IPS DF 6.9 (cell line): ENCODE results near the gene NABP1.

Experiments
- DNase-seq: peaks from one replicate; pipeline ENCODE4 v3.0.0-alpha.2; 2013; ENCODE audit warnings: low read depth, low spot score
- H3K27ac ChIP-seq: one replicate; pipeline ENCODE4 v1.5.1; 2013; ENCODE audit warnings: low read length, control low read depth
- H3K27me3 ChIP-seq: 2 replicates; pipeline ENCODE4 v1.6.1; 2013; ENCODE audit warnings: mild to moderate bottlenecking, low read length; ENCODE audit not compliant: control insufficient read depth, insufficient read depth
- H3K36me3 ChIP-seq: 2 replicates; pipeline ENCODE4 v1.6.1; 2013; ENCODE audit warnings: low read length; ENCODE audit not compliant: control insufficient read depth, insufficient read depth
- H3K4me1 ChIP-seq: 2 replicates; pipeline ENCODE4 v1.6.1; 2013; ENCODE audit warnings: low read length; ENCODE audit not compliant: control insufficient read depth, insufficient read depth
- H3K4me3 ChIP-seq: 2 replicates; pipeline ENCODE4 v1.5.1; 2013; ENCODE audit warnings: mild to moderate bottlenecking, low read length
- H3K9me3 ChIP-seq: 2 replicates; pipeline ENCODE4 v1.6.1; 2013; ENCODE audit warnings: low read length, inconsistent platforms; ENCODE audit not compliant: control insufficient read depth, insufficient read depth
- WGBS: extraction: QIAGEN DNeasy Blood & Tissue Kit; methylation state at CpG from one replicate; pipeline ENCODE4 v1.1.7; 2013; ENCODE audit warnings: mixed read lengths, missing lambda C conversion rate; ENCODE audit not compliant: insufficient read length, insufficient coverage; 5-methylcytosine and 5-hydroxymethylcytosine counted together

The NABP1 gene

DNA sequence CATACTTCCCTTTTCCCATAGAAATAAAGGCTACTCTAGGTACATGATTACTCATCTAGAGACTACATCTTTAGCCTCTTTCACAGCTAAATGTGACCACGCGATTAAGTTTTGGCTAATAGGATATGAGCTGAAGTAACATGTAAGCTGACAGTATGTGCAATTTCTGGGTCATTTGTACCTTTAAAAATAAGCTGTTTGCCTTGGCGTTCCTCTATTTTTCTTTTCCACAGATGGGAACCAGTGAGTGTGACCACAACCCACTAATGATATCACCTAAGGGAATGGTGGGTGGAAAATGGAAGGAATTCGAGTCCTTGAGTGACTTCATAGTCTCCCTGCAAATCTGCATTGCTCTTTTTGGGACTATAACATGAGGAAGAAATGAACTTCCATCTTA is 11.7 kb upstream of the NABP1 start:
- no peak for DNase-seq
- Histone ChIP-seq H3K4me1 (no peaks in the 10 kb centered on the region), H3K9me3 (no peaks in the 10 kb centered on the region), H3K27ac (no peak overlapping the region), H3K4me3 (no peak overlapping the region), H3K27me3 (no peaks in the 10 kb centered on the region), H3K36me3 (no peaks in the 10 kb centered on the region)
- no CpG with 5 or more reads among the region's 4 CpGs for WGBS

DNA sequence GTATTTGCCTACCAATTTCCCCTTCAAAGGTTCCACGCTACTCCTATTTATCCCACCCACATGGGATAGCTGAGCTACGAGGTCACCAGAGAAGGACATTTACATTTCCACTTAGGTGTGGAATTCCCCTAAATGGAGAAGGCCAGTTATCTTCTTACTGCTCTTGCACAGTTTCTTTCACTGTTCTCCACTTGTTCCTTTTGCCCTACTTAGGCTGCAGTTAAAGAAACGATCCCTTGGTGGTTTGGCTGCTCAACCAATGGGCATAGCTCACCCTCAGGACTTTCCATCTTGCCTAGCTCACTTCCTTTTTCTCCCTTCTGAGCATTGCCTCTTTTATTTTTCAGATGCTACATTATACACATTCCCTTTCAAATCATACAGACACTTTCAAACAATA is 11.2 kb upstream of the NABP1 start:
- H3K4me3 ChIP-seq, result no peak overlapping the region
- no peak for DNase-seq
- WGBS, result no CpG with 5 or more reads among the region's 3 CpGs
- no peaks in the 10 kb centered on the region for H3K9me3 ChIP-seq
- no peaks in the 10 kb centered on the region for H3K27me3 ChIP-seq
- H3K27ac ChIP-seq, result no peak overlapping the region
- no peaks in the 10 kb centered on the region for H3K36me3 ChIP-seq
- no peaks in the 10 kb centered on the region for H3K4me1 ChIP-seq

DNA sequence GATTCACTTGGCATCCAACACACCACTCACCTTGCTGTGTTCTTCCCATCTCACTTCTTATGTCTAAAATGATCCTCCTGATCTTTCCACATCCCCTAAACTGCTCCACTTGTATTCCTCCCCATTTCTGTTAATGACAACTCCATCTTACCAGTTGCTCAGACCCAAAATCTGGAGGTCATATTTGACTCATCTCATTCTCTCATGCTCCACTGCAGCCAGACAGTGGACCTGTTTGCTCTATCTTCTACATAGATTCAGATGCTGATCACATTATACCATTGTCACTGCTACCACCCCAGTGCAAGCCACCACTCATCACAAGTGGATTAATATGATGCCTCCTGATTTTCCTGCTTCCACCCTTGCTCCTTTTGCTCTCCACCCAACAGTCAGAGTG is 7.9 kb upstream of the NABP1 start:
- Histone ChIP-seq H3K4me3 (no peak overlapping the region), H3K27ac (no peak overlapping the region), H3K27me3 (no peaks in the 10 kb centered on the region), H3K9me3 (no peaks in the 10 kb centered on the region), H3K4me1 (no peaks in the 10 kb centered on the region), H3K36me3 (no peaks in the 10 kb centered on the region)
- no peak for DNase-seq

DNA sequence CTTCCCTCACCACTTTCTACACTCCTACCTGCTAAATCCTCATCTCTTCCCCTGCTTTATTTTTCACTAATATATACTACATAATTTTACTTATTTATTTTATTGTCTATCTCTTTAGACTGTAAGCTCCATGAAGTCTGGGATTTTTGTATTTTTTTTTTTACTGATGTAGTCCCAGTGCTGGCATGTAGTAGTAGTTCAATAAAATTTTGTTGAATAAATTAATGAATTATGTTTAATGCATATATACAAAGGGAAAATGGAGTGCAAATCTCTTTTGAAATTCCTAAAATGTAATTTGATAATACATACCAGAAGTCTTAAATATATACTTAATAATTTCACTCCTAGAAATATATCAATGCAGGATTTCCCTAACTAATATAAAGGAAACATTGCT is 7.1 kb upstream of the NABP1 start:
- Histone ChIP-seq H3K36me3 (no peaks in the 10 kb centered on the region), H3K4me3 (no peak overlapping the region), H3K27me3 (no peaks in the 10 kb centered on the region), H3K4me1 (no peaks in the 10 kb centered on the region), H3K9me3 (no peaks in the 10 kb centered on the region), H3K27ac (no peak overlapping the region)
- DNase-seq, result no peak

DNA sequence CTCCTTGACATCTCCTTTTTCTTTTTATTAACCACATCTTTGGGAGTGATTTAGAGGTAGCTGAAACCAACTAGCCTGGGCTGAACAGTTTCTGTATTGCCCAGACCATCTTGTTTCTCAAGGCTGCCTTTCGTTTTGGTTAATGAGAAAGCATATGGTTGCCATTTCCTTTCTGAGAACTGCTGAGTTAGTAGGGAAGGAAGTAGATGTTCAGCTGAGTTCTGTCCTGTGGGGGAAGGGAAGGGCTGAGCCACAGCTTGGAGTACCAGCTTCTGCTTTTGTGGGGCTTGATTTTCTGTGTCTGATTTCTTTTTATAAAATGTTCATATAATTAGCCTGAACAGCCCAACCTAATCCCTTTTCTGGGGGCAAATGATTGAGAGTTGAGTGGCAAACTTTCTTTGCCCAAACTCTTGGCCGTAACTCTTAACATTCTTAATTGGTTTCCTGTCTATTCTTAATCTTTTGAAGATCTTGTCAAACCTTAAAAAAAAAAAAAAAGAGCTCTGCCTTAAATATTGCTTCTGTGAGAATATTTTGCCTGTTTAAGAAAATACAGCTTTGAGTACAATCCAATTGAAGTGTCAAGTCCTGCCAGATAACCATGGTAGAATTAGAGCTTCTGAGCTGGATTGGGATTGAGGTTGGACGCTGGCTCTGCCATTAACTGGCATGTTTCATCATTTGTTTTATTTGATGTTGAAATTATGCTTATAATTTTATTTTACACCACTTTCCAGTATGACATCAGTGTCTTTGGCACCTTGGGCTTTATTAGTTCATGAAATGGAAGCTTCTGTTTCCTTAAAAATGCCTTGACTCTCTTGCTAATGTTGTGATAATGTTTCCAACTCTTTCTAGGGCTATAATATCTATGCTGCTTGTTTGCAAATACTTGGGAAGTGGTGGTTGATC is 1.9 kb upstream of the NABP1 start:
- H3K9me3 ChIP-seq, result no peaks in the 10 kb centered on the region
- DNase-seq, result no peak
- no peak overlapping the region for H3K27ac ChIP-seq
- H3K27me3 ChIP-seq, result no peaks in the 10 kb centered on the region
- WGBS, result no CpG with 5 or more reads among the region's 3 CpGs
- no peaks in the 10 kb centered on the region for H3K36me3 ChIP-seq
- H3K4me1 ChIP-seq, result no peaks in the 10 kb centered on the region
- no peak overlapping the region for H3K4me3 ChIP-seq

DNA sequence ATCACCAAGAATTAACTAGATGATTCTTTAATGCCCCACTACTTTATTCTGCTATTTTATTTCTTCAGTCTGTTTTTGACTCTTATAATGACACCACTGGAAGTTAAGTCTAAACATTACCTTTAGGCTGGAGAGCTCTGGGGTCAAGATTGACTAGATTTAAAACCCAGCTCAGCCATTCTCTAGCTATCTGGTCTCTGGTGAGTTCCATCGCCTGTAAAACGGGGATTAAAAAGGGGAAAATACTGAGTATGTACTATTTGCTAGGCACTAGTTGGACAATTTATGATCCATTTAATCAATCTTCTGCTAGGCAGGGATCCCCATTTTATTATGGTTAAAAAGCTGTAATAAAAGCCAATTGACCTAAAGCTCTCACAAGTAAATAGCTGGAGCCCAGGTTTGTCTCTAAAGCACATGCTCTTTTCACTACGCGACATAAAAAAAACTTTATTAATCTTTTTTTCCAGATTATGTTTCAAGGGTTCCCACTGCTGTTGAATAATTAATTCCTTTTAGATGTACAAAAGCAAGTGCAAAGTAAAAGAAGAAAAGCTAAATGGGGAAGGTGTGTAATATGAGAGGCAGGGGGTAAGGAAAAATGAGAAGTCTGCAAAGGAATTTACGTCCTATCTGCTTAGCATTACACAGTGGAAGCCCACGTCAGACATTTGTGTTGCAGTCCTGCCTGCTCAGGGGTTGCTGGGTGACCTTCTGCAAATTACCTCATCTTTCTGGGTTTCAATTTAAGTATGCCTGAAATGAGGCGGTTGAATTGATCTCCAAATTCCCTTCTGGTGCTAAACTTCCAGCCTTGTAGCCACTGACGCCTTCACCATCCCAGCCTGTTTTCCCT is 918 bp upstream of the NABP1 start:
- no peaks in the 10 kb centered on the region for H3K4me1 ChIP-seq
- no peaks in the 10 kb centered on the region for H3K9me3 ChIP-seq
- no peak overlapping the region for H3K27ac ChIP-seq
- no peaks in the 10 kb centered on the region for H3K27me3 ChIP-seq
- no peak for DNase-seq
- peak overlapping the region; percentile 61; the same call in 1 of the 2 replicates for H3K4me3 ChIP-seq
- no peaks in the 10 kb centered on the region for H3K36me3 ChIP-seq
- WGBS, result no CpG with 5 or more reads among the region's 8 CpGs

DNA sequence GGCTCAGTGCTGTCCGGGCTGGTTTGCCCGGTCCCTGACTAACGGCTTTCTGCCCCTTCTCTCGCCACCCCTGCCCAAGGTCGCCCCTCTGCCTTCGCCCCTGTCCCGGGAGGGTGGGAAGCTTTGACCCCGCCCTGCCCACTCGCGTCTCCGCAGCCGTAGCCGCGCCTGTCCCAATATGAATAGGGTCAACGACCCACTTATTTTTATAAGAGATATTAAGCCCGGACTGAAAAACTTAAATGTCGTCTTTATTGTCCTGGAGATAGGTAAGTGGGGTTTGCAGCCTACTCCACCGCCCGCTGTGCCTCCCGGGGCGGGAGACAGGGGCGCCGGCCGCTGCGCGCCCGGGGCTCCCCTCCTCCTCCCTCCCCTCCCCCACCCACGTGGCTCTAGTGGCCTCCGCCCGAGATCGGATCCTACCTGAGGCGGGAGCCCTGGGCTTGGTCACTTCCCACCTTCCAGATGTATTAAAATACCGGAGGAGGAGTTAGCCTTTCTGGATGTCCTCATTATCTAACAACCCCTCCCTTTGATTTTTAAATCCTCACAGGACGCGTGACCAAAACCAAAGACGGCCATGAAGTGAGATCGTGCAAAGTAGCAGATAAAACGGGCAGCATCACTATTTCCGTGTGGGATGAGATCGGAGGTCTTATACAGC is 633 bp downstream of the NABP1 start:
- Histone ChIP-seq H3K9me3 (no peaks in the 10 kb centered on the region), H3K4me1 (no peaks in the 10 kb centered on the region), H3K36me3 (no peaks in the 10 kb centered on the region), H3K27ac (no peak overlapping the region), H3K4me3 (peak overlapping the region; percentile 78; the same call in 1 of the 2 replicates), H3K27me3 (no peaks in the 10 kb centered on the region)
- DNase-seq, result no peak
- WGBS, result no CpG with 5 or more reads among the region's 40 CpGs

DNA sequence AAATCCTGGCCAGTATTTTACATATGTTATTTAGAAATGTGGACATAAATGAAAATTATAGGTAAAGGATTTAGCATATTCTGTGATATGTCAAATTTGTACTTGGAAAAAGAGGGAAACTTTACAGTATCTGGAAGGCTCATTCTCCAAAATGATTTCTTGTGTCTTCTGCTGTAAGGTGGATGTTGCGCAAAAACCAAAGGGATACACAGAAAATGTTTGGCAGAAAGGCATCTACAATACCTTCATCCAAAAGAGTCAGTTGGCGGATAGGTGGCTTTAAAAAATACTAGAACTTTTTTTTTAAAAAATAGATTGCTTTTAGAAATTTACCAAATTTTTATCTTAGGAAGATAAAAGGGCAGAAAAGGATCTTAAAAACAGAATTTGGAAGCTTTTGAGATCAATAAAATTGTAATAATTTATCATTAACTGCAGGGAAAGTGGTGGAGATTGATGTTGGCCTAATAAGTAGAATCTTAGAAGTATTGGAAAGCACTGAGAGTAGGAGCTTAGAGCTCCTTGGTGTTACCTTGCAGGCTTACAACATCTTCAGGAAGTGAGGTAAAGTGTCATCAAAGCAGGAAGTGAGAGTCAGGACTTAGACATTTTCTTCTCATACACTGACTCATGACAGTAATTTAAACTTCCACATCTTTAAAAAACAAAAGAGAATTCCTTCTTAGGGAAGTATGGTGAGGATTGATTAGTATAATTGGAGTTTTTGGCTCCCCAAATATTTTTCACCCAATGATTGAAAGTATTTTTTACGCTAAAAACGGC is 2.1 kb downstream of the NABP1 start:
- no peak overlapping the region for H3K27ac ChIP-seq
- no CpG with 5 or more reads among the region's 4 CpGs for WGBS
- no peak for DNase-seq
- no peaks in the 10 kb centered on the region for H3K36me3 ChIP-seq
- no peaks in the 10 kb centered on the region for H3K27me3 ChIP-seq
- no peaks in the 10 kb centered on the region for H3K4me1 ChIP-seq
- H3K9me3 ChIP-seq, result no peaks in the 10 kb centered on the region
- no peak overlapping the region for H3K4me3 ChIP-seq

DNA sequence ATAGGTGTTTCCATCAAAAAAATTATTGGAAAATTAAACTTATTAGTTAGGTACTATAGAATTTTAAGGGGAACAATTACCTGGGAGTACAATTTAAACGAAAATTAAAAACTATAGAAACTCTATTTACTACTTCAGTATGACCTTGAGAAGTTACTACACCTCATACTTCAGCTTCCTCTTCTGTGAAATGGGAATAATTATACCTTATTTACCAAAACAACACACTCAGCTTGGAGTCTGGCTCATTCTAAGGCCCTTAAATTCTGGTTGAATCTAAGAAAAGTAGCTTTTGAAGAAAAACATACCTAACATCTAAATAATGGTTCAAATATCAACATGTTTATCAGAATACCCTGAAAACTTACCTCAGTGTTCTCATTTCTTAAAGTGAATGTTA is 2.7 kb downstream of the NABP1 start:
- Histone ChIP-seq H3K4me1 (no peaks in the 10 kb centered on the region), H3K27ac (no peak overlapping the region), H3K4me3 (no peak overlapping the region), H3K36me3 (no peaks in the 10 kb centered on the region), H3K27me3 (no peaks in the 10 kb centered on the region), H3K9me3 (no peaks in the 10 kb centered on the region)
- no peak for DNase-seq
- no CpG with 5 or more reads among the region's 1 CpG for WGBS

DNA sequence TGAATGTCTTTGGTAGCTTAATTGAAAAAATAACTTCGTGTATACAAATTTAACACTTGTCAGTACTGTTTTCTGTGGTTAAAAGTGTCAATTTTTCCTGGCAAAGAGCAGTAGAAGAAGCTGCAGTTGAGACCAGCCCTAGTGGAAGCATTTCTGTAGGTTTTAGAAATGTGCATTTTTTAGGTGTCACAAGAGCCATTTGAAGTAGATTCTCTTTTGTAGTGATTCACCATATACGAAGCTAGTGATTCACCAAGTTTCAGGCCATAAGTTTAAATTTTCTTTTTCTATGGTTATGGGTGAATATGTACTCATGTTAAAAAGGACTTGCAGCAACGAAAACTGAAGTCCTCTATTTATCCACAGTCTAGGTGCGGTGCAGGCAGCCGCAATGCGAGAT is 4.2 kb downstream of the NABP1 start:
- Histone ChIP-seq H3K27ac (no peak overlapping the region), H3K9me3 (no peaks in the 10 kb centered on the region), H3K36me3 (no peaks in the 10 kb centered on the region), H3K27me3 (no peaks in the 10 kb centered on the region), H3K4me1 (no peaks in the 10 kb centered on the region), H3K4me3 (no peak overlapping the region)
- no CpG with 5 or more reads among the region's 6 CpGs for WGBS
- DNase-seq, result no peak
